Panc1 (cell line): ENCODE measurements around the gene HOXD9. TPM values are rescaled to one million over a fixed set of nuclear protein-coding genes. Genes with fewer than 3 reads are reported as not detected.

Experiments
- ATAC-seq: fragments of 200-7000 bp; cut with Tn5 transposase; 2 replicates; pipeline ENCODE4 v1.9.1; 2020; ENCODE audit warnings: mild to moderate bottlenecking, moderate library complexity
- BruUV-seq: library from RNA; stranded (reverse); fragments of 400-500 nt; replicated peaks from 2 replicates; lab custom pipeline; 2021; lab: Mats Ljungman, UMichigan
- CTCF ChIA-PET: fragments of 300-600 bp; sonication (Branson Sonifier 250); formaldehyde crosslinking; loops from one replicate; lab custom pipeline; 2022; ENCODE audit warnings: antibody characterized with exemption; lab: Charles Lee
- POLR2A ChIA-PET: fragments of 300-600 bp; sonication (Branson Sonifier 250); formaldehyde crosslinking; loops from one replicate; lab custom pipeline; 2022; ENCODE audit warnings: antibody characterized with exemption; lab: Charles Lee
- DNase-seq: peaks from one replicate; pipeline ENCODE4 v3.0.0-alpha.2; 2010; ENCODE audit warnings: low read depth, low spot score
- H3K27ac ChIP-seq: 2 replicates; pipeline ENCODE4 v1.5.1; 2011; ENCODE audit warnings: mild to moderate bottlenecking, low read length, inconsistent platforms
- H3K27me3 ChIP-seq: fragments of 200-500 bp; sonication (Bioruptor generic); 2 replicates; pipeline ENCODE4 v1.6.0; 2014; ENCODE audit warnings: low read length, inconsistent platforms; ENCODE audit not compliant: control insufficient read depth, insufficient read depth
- H3K36me3 ChIP-seq: fragments of 200-500 bp; sonication (Bioruptor generic); 2 replicates; pipeline ENCODE4 v1.5.1; 2014; ENCODE audit warnings: inconsistent platforms, mild to moderate bottlenecking, low read length, moderate library complexity; ENCODE audit not compliant: control insufficient read depth, insufficient read depth
- H3K4me1 ChIP-seq: 2 replicates; pipeline ENCODE4 v1.5.1; 2011; ENCODE audit warnings: inconsistent platforms, mild to moderate bottlenecking, low read length, moderate library complexity; ENCODE audit not compliant: control insufficient read depth, insufficient read depth
- H3K4me3 ChIP-seq, 2 experiments: 2 replicates each; pipeline ENCODE4 v1.5.1; 2011 to 2012; ENCODE audit warnings: low read depth in 2 of 2, low read length in 2 of 2, mild to moderate bottlenecking in 2 of 2, inconsistent platforms in 1 of 2, moderate library complexity in 1 of 2
- H3K9me3 ChIP-seq: fragments of 200-500 bp; sonication (Bioruptor generic); 2 replicates; pipeline ENCODE4 v1.5.1; 2014; ENCODE audit warnings: low read depth, mild to moderate bottlenecking, inconsistent platforms, low read length, moderate library complexity; ENCODE audit not compliant: control insufficient read depth, insufficient read depth
- POLR2AphosphoS5 ChIP-seq: IDR thresholded peaks from 2 replicates; pipeline ENCODE4 v1.6.1; 2012; ENCODE audit warnings: mild to moderate bottlenecking, low read depth, low read length, moderate library complexity
- SIN3A ChIP-seq: IDR thresholded peaks from 2 replicates; pipeline ENCODE4 v1.6.1; 2012; ENCODE audit warnings: low read depth, mild to moderate bottlenecking, low read length, moderate library complexity, borderline replicate concordance; ENCODE audit not compliant: insufficient read depth
- TCF7L2 ChIP-seq: IDR thresholded peaks from 2 replicates; pipeline ENCODE4 v1.6.1; 2011; ENCODE audit warnings: mild to moderate bottlenecking, low read depth, low read length, inconsistent platforms
- in situ Hi-C: cut with HindIII; loops from 2 replicates; pipeline ENCODE4 v1.10.0; 2016; ENCODE audit warnings: low sequenced_read_pairs, low pct_unique_long_range_greater_than_20kb
- intact Hi-C: fragments of 100-400 bp; cut with micrococcal nuclease; formaldehyde crosslinking; loops from one replicate; pipeline ENCODE4 v1.10.0; 2022; ENCODE audit not compliant: unreplicated experiment
- total RNA-seq: library from RNA; stranded (reverse); gene quantifications from one replicate; pipeline ENCODE4 v1.2.1, GENCODE V29; 2021; ENCODE audit not compliant: unreplicated experiment
- TF ChIP-seq, protein P1 (sequence below), 2 experiments: IDR thresholded peaks; 2 replicates each; pipeline ENCODE4 v1.6.1; 2011 to 2012; ENCODE audit warnings: low read depth in 2 of 2, control low read depth in 1 of 2, low read length in 1 of 2, mild to moderate bottlenecking in 1 of 2, moderate library complexity in 1 of 2; ENCODE audit not compliant: insufficient read depth in 1 of 2
- TF ChIP-seq, protein P2 (sequence below): fragments of 450-650 bp; IDR thresholded peaks from 2 replicates; pipeline ENCODE4 v1.5.1; 2017; ENCODE audit warnings: mild to moderate bottlenecking

Gene HOXD9
- total RNA-seq, 1 experiment from 2014 or later, result 0.15 TPM

DNA sequence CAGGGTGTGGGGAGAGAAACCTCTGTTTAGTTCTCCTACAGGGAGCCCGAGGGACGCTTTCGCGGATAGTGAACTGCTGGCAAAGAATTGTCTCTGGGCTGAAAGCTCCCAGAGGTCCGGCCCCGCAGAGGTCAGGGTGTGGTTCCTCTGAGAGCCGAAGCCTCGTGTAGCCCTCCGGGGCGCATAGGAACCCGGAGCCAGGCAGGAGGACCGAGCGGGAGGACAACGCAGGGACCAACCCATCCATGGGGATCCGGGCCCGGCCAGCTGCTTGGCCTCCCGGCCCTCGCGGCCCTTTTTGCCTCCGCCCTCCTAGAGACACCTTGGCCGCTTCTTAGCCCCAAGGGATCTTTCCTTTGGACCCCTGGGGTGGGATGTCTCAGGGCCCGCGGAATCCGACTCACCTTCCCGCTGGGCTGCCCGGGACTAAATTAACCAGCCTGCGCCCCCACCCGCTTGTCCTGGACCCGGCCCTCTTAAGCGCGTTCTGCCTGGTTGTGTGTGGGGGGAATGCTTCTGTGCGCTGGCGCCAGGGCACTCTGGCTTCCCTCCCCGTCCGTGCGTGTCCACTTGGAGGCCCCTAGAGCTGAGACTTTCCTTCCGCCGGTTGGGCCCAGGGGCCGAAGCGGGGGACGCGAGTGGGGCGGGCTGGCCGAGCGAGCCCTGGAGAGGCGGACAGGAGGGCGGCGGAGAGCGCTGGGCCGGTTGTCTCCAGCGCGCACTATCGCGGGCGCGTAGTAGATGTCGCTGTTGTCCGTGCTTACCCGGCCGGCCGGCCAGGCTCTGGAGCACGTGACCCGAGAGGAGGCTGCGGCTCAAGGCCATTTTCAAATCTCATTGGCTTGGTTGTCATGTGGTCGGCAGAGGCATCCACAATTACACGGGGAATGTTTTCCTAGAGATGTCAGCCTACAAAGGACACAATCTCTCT, 6.4 kb upstream of the HOXD9 start, which contains the start of gene HOXD10:
Gene HOXD10 (plus strand): TSS at position 896 of the 931 bp plus-strand sequence. CDS start 56 bp downstream, outside the sequence.
- H3K4me3 ChIP-seq, result no peak within 1 kb of the TSS
- H3K4me1 ChIP-seq, result 0 out of 2 replicates have a peak, but pooled peaks cover 3% of the 10 kb centered on the region
- ChIA-PET CTCF (no interaction called here), POLR2A (no interaction called here)
- DNase-seq (no peak), ATAC-seq (no peak)
- no peak within 1 kb of the TSS for H3K27ac ChIP-seq
- in situ Hi-C loops (no loop called here), intact Hi-C loops (no loop called here)
- no peaks in the 10 kb centered on the region for H3K9me3 ChIP-seq
- H3K27me3 ChIP-seq, result peaks cover 2% of the 10 kb centered on the region; the same call in 1 of the 2 replicates
- no peaks in the 10 kb centered on the region for H3K36me3 ChIP-seq
- TF ChIP-seq POLR2AphosphoS5 (no peak), SIN3A (no peak), TCF7L2 (no peak)
- TF ChIP-seq, protein P1, sequence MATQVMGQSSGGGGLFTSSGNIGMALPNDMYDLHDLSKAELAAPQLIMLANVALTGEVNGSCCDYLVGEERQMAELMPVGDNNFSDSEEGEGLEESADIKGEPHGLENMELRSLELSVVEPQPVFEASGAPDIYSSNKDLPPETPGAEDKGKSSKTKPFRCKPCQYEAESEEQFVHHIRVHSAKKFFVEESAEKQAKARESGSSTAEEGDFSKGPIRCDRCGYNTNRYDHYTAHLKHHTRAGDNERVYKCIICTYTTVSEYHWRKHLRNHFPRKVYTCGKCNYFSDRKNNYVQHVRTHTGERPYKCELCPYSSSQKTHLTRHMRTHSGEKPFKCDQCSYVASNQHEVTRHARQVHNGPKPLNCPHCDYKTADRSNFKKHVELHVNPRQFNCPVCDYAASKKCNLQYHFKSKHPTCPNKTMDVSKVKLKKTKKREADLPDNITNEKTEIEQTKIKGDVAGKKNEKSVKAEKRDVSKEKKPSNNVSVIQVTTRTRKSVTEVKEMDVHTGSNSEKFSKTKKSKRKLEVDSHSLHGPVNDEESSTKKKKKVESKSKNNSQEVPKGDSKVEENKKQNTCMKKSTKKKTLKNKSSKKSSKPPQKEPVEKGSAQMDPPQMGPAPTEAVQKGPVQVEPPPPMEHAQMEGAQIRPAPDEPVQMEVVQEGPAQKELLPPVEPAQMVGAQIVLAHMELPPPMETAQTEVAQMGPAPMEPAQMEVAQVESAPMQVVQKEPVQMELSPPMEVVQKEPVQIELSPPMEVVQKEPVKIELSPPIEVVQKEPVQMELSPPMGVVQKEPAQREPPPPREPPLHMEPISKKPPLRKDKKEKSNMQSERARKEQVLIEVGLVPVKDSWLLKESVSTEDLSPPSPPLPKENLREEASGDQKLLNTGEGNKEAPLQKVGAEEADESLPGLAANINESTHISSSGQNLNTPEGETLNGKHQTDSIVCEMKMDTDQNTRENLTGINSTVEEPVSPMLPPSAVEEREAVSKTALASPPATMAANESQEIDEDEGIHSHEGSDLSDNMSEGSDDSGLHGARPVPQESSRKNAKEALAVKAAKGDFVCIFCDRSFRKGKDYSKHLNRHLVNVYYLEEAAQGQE (IDR thresholded peaks at IDR 0.05; ENCODE audit: insufficient read depth in 1 of 2, low read depth in 2 of 2, low read length in 1 of 2), result no peak
- TF ChIP-seq, protein P2, sequence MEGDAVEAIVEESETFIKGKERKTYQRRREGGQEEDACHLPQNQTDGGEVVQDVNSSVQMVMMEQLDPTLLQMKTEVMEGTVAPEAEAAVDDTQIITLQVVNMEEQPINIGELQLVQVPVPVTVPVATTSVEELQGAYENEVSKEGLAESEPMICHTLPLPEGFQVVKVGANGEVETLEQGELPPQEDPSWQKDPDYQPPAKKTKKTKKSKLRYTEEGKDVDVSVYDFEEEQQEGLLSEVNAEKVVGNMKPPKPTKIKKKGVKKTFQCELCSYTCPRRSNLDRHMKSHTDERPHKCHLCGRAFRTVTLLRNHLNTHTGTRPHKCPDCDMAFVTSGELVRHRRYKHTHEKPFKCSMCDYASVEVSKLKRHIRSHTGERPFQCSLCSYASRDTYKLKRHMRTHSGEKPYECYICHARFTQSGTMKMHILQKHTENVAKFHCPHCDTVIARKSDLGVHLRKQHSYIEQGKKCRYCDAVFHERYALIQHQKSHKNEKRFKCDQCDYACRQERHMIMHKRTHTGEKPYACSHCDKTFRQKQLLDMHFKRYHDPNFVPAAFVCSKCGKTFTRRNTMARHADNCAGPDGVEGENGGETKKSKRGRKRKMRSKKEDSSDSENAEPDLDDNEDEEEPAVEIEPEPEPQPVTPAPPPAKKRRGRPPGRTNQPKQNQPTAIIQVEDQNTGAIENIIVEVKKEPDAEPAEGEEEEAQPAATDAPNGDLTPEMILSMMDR, result no peak
- BruUV-seq, result no TSS peak

DNA sequence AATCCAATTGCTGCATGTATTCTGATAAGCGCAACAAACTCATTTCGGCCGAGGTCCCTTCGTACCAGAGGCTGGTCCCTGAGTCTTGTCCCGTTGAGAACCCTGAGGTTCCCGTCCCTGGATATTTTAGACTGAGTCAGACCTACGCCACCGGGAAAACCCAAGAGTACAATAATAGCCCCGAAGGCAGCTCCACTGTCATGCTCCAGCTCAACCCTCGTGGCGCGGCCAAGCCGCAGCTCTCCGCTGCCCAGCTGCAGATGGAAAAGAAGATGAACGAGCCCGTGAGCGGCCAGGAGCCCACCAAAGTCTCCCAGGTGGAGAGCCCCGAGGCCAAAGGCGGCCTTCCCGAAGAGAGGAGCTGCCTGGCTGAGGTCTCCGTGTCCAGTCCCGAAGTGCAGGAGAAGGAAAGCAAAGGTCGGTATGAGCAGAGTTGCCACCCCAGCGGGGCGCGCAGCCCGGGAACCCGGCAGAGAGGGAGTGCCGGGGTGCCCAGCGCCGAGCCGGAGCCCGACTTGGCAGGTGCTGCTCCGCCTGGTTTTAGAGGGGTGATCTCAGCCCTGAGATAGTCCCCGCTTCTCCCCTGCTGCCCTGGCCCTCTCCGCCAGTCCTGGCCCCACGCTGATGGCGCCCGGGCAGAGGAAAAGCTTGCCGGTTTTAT, 5.2 kb upstream of the HOXD9 start:
- Histone ChIP-seq H3K4me1 (no peaks in the 10 kb centered on the region), H3K36me3 (no peaks in the 10 kb centered on the region), H3K9me3 (no peaks in the 10 kb centered on the region), H3K27me3 (peaks cover 2% of the 10 kb centered on the region; the same call in 1 of the 2 replicates), H3K27ac (no peak overlapping the region), H3K4me3 (no peak overlapping the region)
- no peak for DNase-seq
- ChIA-PET POLR2A (no interaction called here), CTCF (interaction anchor here (0.6 kb wide), 1 partner anchor 312 kb away, joined by 3 read pairs; no protein-coding TSS in a partner anchor)
- in situ Hi-C loops (no loop called here), intact Hi-C loops (no loop called here)
- no TSS peak for BruUV-seq
- TF ChIP-seq POLR2AphosphoS5 (no peak), TCF7L2 (no peak), SIN3A (no peak)
- TF ChIP-seq, protein P2, result no peak
- TF ChIP-seq, protein P1 (IDR thresholded peaks at IDR 0.05; ENCODE audit: insufficient read depth in 1 of 2, low read depth in 2 of 2, low read length in 1 of 2), result no peak
- no peak for ATAC-seq
